ENCODE data around the gene WDR62.

GRCh38 chr19:36046443-36047050 is 8.2 kb upstream of the WDR62 start:
- no peak for TF ChIP-seq CTCF (IDR thresholded peaks at IDR 0.05; ENCODE audit: insufficient read depth, low read length)
- no peak for TF ChIP-seq SPI1 (IDR thresholded peaks at IDR 0.05; ENCODE audit: borderline replicate concordance, low read depth)
- TF ChIP-seq POLR2AphosphoS5 (IDR thresholded peaks at IDR 0.05; ENCODE audit: low read depth): no peak
